Stimulated activated CD4-positive, alpha-beta T cell treated with anti-CD3 and anti-CD28 coated beads, Interleukin-2, amount 100 ng/mL, for 4 hours (primary cell): ENCODE measurements around the gene GCC1.
A peak's percentile ranks its signal among the peaks of the same experiment; 100 is the strongest.
"Not testable (repeated sequence)": the region's sequence is repeated elsewhere in the genome, so short reads cannot be mapped to it uniquely, and the experiment has no call there.

Source experiments
- DNase-seq: peaks from one replicate; pipeline ENCODE4 v3.0.0-alpha.2; 2020; ENCODE audit warnings: low read depth

GCC1 gene

DNA sequence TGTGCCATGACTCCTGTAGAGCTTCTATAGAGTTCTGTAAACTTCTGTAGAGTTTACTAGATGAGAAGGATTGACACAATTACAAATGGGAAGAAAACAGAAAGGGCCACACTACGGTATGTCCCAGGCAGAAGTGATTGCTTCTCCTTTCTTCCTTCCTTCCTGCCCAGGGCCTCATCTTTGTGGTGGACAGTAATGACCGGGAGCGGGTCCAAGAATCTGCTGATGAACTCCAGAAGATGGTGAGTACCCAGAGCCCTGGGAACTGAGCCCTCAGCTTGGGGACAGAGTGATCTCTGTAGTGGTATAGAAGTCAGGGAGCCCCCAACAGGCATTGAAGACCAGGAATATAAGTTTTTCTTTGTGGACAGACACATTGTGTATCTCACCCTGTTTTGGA lies 4.5 kb upstream of the GCC1 start:
- no peak for DNase-seq

- DNase-seq, result peak; percentile 11
Measured at GRCh38 chr7:127588697-127589482, 3.5 kb upstream of the GCC1 start.

GRCh38 chr7:127588019-127588696 lies 2.8 kb upstream of the GCC1 start, which contains the start of gene ARF5:
Gene ARF5, plus strand, starts transcription at chr7:127588411. Its CDS starts 88 bp downstream, at chr7:127588499.
- peak; percentile 83 for DNase-seq

GRCh38 chr7:127587663-127588018 lies 2.2 kb upstream of the GCC1 start:
- DNase-seq, result no peak

- no peak for DNase-seq
Measured at GRCh38 chr7:127586346-127586745, 950 bp upstream of the GCC1 start.

GRCh38 chr7:127584648-127585043 lies 750 bp downstream of the GCC1 start:
- DNase-seq, result no peak

DNA sequence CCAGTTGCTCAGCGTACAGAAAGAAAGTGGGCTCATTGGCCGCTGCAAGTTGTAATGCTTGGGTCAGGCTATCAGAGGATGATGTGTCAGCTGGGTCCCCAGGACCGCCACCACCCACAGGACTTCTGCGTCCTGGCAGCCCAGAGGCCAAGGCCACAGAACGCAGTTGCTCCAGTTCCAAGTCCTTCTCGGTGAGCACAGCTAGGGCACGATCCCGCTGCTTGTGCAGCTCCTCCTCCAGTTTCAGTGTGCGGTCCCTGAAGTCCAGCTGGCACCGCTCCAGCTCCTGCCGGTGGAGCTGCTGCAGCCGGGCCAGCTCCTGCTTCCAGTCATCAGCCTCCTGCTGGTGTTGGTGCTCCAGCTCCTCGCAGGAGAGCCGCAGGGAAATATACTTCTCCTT lies 3.0 kb downstream of the GCC1 start:
- DNase-seq, result no peak

DNA sequence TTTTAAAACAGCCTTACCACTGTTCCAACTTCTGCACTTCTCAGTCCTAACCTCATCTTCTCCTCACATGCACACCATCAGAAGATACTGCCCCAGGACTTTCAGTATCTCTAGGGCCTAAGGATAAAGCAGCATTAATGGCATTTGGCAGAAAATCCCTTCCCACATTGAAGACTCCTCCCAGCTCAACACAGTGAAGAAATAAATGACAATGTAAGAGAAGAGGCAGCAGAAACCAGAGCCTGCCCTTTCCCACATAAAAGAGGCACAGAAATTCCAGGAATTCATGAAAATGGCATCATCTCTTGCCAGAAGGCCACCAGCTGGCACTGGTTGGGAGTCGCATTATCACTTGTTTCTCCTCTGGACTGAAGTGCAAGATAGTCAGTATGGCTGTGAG lies 3.7 kb downstream of the GCC1 start:
- DNase-seq, result no peak

DNA sequence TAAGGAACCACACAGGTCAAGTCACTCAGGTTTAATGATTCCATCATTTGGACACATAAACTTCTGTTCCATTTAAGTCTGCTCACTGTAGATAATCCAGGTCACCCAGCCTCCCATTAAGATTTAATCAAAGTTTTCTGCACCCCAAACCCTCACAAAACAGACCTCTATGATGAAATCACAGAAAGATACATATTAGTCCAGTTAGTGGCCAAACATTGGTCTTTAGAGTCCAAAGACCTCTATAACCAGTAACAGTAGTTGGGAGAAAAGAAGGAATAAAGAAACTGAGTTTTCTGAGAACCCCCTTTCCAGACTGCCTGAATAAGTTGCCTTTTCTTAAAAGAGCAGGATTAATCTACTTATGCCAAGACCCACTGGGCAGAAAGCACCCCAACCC lies 4.8 kb downstream of the GCC1 start:
- DNase-seq, result no peak

- no peak for DNase-seq
Measured at GRCh38 chr7:127578711-127579275, 6.6 kb downstream of the GCC1 start.

- DNase-seq, result no peak
Measured at GRCh38 chr7:127578036-127578684, 7.2 kb downstream of the GCC1 start.

- no peak for DNase-seq
Measured at GRCh38 chr7:127571741-127572505, 13.5 kb downstream of the GCC1 start.

- not testable (repeated sequence) for DNase-seq
Measured at GRCh38 chr7:127568034-127568433, 17.4 kb downstream of the GCC1 start.

DNA sequence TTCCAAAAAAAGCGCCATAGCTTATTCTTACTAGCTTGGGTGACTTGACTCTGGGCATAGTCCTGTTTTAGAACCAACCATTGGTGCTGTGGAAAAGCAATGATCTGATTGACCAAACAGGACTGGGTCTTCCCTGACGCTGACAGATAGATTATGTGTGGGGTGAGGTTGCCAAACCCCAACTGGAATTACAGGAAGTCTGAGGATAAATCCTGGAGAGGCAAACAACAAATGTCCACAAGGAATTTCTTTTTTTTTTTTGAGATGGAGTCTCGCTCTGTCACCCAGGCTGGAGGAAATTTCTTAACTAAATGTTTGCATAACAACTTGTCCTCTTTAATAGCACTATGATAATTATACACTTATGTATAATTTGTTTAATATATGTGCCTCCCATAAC lies 19.2 kb downstream of the GCC1 start:
- DNase-seq, result no peak

DNA sequence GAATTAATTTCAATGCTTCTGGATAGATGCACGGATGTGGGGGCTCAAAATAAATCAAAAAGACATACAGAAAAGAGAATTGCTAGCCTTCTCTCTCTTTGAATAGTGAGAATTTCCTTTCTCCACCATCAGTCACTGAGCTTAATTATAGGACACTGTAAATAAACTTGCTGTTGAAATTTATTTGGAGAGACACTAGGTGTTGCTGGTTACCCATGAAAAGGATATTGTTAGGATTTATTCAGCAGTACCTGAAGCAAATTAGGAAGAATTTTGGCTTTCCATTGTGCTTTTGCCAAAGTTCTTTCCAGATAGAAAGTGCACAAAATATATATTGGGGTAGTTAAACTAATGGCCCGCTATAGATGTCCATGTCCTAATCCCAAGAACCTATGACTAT lies 27.6 kb downstream of the GCC1 start:
- DNase-seq, result no peak

DNA sequence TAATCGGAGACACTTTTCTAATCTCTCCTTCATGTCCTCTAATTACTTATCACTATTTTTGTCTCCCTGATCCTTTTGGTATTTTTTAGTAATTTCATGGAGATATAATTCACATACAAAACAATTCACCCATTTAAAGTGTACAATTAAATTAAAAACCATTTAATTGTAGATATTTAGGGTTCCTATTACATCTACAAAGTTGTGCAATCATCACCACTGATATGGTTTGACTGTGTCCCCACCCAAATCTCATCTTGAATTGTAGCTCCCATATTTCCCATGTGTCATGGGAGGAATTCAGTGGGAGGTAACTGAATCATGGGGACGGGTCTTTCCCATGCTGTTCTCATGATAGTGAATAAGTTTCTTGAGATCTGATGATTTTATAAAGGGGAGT lies 29.0 kb downstream of the GCC1 start:
- no peak for DNase-seq

GRCh38 chr7:127551941-127552340 lies 33.5 kb downstream of the GCC1 start:
- no peak for DNase-seq

DNA sequence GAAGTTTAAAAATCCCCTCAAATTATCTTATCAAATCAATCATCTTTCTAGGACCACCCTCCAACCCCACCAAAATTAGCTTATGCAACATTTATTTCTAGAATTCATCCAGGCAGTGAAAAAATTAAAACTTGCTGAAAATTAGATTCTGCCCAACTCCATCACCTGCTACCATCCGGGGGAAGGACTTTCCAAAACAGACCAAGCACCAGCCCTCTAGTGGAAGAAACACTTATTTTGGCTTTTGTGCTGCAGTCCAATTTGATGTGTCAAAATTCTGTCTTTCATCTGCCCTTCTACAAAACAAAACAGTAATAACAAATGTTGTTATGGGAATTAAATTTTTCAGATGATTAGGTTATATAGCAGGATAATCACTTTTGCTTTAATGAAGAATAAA lies 35.1 kb downstream of the GCC1 start:
- DNase-seq, result no peak

DNA sequence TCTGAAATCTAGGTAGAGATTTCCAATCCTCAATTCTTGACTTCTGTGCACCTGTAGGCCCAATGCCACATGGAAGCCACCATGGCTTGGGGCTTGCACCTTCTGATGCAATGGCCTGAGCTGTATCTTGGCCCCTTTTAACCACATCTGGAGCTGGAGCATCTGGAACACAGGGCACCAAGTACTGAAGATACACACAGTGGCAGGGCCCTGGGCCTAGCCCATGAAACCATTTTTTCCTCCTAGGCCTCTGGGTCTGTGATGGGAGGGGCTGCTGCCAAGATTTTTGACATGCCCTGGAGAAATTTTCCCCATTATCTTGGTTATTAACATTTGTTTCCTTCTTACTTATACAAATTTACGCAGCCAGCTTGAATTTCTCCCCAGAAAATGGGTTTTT lies 39.1 kb downstream of the GCC1 start:
- DNase-seq, result no peak

DNA sequence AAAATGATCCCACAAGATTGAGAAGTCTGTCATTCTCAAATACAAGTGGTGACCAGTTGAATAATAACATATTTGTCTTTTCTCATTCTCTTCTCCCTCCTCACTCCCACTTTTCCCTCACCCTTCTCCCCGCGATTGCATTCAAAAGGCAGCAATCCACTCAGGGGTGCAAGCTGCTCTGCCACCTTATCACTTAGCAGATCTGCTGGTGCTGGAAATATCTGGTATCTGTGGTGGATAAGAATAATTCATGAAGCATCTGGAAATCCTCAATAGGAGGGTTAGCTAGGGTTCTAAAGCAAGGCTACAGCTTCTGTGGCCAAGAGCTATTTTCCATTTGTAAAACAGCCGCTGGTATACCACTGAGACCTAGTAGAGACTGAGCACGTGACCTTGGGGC lies 43.8 kb downstream of the GCC1 start:
- no peak for DNase-seq

DNA sequence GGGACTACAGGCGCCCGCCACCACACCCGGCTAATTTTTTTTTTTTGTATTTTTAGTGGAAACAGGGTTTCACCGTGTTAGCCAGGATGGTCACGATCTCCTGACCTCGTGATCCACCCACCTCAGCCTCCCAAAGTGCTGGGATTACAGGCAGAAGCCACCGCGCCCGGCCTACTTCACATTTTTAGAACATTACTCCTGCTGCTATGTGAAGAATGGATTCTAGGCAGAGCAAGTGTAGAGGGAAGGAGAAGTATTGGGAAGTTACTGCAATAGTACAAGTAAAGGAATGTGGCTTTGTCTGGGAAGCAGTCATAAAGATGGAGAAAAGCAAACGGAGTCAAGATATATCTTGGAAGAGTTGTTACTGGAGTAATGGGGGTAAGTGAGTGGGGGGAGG lies 44.9 kb downstream of the GCC1 start:
- not testable (repeated sequence) for DNase-seq

DNA sequence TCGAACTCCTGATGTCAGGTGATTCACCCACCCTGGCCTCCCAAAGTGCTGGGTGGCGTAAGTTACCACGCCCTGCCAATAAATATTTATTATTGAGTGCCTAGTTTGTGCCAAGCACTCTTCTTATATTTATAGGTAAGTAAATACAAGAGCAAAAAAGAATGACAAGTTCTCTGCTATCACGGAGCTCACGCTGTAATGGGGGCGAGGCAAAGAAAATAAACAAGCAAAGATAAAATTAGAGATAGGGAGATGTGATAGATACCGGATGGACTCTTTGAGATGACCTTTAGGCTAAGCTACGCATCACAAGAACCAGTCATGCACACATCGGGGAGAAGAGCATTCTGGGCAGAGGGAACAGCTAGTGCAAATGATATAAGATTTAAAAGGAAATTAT lies 46.3 kb downstream of the GCC1 start:
- no peak for DNase-seq
